Erythroblast (primary cell): ENCODE results near the gene LYPD3.

Experiments
- GATA1 ChIP-seq: IDR thresholded peaks from 2 replicates; pipeline ENCODE4 v1.6.1; 2011; ENCODE audit warnings: low read depth, mild to moderate bottlenecking, control low read depth, low read length, moderate library complexity
- POLR2A ChIP-seq: IDR thresholded peaks from 2 replicates; pipeline ENCODE4 v1.6.1; 2011; ENCODE audit warnings: mild to moderate bottlenecking, low read length

DNA sequence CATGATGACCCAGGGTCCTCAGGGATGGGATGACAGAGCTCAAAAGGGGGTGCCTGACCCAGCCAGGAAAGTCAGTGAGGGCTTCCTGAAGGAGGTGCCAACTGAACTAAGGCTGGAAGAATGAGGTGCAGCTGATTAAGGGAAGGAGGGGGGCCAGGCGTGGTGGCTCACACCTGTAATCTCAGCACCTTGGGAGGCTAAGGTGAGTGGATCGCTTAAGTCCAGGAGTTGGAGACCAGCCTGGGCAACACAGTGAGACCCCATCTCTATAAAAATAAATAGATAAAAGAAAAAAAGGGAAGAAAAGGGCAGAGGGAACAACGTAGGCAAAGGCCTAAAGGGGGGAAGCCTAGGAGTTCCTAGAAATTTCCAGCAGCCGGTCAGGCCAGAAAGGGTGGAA lies 9.1 kb upstream of the LYPD3 start:
- TF ChIP-seq POLR2A (no peak), GATA1 (no peak)
